Measurements from ENCODE around the gene SLC34A3.

Gene SLC34A3

GRCh38 chr9:137195525-137196220, 35.0 kb upstream of the SLC34A3 start:
- FAIRE-seq (no peak), DNase-seq (ENCODE audit: low spot score) (no peak)

GRCh38 chr9:137198051-137198901, 32.4 kb upstream of the SLC34A3 start:
- DNase-seq (ENCODE audit: low spot score) (no peak), FAIRE-seq (no peak)

- FAIRE-seq (peak; percentile 5), DNase-seq (ENCODE audit: low spot score) (no peak)
These were observed 31.8 kb upstream of the SLC34A3 start for GRCh38 chr9:137198902-137199283.

GRCh38 chr9:137199411-137200121, 31.1 kb upstream of the SLC34A3 start:
- DNase-seq (ENCODE audit: low spot score) (no peak), FAIRE-seq (no peak)

GRCh38 chr9:137200311-137201204, 30.1 kb upstream of the SLC34A3 start, which contains the start of gene TPRN:
TPRN (minus strand) TSS chr9:137200741; CDS start chr9:137200711, 30 bp downstream.
- FAIRE-seq (peak; percentile 92), DNase-seq (ENCODE audit: low spot score) (peak; percentile 100)

DNA sequence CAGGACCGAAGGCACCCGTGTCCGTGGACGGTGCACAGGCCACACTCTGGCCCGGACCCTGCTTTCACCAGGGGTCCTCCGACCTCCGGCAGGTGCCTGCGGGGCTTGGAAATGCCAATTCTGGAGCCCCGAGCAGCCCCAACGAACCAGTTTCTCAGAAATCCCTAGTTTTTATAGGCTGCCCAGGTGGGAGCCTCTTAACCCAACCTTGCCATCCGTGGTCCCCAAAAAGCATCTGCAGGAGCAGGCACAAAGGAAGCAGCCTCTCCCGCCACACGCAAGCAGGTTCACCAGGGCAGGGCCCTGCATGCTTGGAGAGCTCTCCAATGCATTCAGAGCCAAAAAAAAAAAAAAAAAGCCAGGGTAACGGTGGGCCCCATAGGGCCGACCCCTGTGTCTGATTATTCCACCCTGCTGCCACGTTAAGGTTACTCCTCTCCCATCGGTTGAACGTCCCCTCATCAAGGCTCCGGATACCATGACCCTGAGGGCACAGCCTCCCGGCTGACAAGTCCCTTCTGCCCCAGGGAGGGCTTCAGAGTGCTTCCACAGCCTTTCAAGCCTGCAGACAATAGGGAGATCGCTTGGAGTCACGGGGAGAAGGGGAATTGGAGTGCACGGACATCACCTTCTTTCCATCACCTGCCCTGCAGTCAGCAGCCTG, 29.4 kb upstream of the SLC34A3 start:
- DNase-seq (ENCODE audit: low spot score) (no peak), FAIRE-seq (no peak)

DNA sequence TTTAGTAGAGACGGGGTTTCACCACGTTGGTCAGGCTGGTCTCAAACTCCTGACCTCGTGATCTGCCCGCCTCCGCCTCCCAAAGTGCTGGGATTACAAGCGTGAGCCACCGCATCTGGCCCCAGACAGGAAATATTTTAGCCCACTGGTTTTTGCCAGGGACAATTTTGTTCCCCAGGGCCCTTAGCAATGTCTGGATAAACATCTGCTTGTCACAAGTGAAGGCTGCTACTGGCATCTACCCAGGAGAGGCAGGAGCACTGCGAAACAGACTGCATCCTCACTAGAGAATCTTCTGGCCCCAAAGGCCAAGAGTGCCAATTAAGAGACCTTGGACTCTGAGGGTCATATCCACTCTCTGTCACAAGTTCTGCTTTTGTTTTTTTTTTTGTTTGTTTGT, 27.7 kb upstream of the SLC34A3 start:
- FAIRE-seq (no peak), DNase-seq (ENCODE audit: low spot score) (no peak)

DNA sequence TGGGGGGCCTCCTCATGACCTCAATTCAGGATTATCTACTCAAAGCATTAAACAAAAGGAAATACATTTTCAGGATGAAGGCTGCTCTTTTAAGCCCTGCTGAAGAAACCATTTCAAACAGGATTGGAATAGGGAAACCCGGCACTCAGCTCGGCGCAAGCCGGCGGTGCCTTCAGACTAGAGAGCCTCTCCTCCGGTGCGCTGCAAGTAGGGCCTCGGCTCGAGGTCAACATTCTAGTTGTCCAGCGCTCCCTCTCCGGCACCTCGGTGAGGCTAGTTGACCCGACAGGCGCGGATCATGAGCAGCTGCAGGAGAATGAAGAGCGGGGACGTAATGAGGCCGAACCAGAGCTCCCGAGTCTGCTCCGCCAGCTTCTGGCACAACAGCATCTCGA, 26.0 kb upstream of the SLC34A3 start:
- FAIRE-seq (no peak), DNase-seq (ENCODE audit: low spot score) (no peak)

DNA sequence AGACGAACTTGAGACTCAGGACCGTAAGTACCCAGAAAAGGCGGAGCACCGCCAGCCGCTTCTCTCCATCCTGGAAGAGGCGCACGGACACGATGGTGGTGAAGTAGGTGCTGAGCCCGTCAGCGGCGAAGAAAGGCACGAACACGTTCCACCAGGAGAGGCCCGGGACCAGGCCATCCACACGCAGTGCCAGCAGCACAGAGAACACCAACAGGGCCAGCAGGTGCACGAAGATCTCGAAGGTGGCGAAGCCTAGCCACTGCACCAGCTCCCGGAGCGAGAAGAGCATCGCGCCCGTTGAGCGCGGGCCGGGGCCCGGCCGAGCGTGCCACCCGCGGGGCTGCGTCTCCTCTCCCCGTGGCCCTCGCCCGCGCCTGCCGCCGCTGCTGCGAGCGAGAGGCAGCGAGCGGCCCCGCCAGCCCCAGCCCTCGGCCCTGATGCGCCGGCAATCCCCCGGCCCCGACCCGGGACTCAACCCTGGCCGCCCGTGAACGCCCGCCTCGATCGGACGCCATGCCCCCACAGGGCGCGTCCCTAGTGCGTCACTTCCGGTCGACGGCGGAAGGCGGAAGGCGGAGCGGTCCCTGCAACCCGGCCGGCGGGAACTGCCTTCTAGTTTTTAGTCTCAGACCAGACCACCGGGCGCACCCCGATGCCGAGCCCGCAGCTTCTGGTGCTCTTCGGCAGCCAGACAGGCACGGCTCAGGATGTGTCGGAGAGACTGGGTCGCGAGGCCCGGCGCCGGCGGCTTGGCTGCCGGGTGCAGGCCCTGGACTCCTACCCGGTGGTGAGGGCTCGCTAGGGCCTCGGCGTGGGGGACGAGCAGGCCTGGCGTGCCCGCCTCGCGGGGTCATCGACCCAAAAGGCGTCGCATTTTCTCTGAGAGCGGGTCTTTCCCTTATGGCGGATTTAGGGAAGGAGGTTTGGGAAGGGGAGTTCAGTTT, 25.3 kb upstream of the SLC34A3 start, which contains the start of the genes NDOR1 and TMEM203:
TSS of gene NDOR1 (plus strand) at position 575 of the 944 bp plus-strand sequence. CDS start at position 653, 78 bp downstream.
TSS of gene TMEM203 (minus strand) at position 523 of the 944 bp plus-strand sequence. CDS start at position 289, 234 bp downstream.
- peak; percentile 37 for FAIRE-seq
- peak; percentile 92 for DNase-seq (ENCODE audit: low spot score)

- FAIRE-seq (no peak), DNase-seq (ENCODE audit: low spot score) (no peak)
These were observed 24.1 kb upstream of the SLC34A3 start for GRCh38 chr9:137206602-137207001.

DNA sequence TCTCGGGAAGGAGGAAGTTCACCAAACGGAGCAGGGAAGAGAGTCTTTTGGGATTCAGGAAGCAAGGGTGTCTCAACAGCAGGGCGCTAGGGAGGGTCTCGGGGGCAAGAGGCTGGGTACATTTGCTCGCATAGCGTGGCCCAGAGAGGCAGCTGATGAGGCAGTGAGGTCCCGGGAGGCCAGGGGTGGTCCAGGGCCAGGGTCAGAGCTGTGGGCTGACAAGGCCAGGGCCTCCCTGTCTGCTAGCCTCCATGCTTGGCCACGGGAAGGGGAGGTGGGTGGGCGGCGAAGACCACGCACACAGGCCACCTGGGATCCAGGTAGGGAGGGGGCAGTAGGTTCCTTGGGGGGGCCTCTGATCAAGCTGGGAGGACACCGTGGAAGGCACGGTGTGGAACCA, 19.2 kb upstream of the SLC34A3 start:
- no peak for FAIRE-seq
- no peak for DNase-seq (ENCODE audit: low spot score)

DNA sequence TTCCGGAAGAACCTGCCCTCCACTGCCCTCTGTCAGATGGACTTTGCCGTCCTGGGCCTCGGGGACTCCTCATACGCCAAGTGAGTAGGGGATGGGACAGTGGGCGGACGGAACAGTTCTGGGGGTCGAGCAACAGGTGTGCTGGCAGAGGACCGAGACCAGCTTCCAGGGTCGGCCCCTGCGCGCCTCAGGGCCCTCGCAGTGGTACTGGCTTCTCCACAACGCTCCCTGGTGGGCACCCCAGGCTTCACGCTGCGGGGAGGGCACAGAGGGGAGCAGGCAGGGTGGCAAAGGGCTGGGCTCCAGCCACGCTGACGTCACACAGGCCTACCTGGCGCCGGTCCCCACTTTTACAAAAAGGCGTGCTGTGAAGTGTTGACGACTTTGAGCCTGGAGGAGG, 18.2 kb upstream of the SLC34A3 start:
- DNase-seq (ENCODE audit: low spot score), result no peak
- no peak for FAIRE-seq

DNA sequence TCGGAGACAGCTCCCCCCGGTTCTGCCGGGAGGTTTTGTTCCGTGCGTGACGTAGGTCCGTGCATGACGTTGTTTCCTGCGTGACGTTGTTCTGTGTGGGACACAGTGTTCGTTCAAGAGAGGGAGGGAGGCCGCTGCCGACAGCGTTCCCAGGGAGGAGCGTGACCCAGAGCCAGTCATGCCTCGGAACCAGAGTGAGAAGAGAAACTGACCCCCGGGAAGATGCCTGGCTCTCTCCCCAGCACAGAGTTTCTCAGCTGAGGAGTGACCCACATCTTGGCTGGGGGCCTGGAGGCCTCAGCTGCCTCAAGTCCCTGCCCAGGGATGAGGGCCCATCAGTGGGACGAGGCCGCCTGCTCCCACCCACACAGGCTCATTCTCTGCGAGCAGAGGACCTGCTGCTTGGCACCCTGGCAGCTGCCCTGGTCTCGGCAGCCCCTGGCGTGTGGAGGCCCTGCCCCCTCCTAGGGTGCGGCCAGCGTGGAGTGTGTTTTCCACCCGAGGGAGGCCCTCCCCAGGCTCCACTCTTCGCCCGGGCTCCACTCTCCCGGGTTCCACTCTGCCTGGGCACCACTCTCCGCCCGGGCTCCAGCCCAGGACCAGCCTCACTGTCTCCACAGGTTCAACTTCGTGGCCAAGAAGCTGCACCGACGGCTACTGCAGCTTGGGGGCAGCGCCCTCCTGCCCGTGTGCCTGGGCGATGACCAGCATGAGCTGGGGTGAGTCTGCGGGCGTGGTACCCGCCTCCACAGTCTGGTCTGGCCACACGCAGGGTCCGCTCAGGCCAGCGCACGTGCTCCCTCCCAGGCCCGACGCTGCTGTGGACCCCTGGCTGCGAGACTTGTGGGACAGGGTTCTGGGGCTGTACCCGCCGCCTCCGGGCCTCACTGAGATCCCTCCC, 17.3 kb upstream of the SLC34A3 start:
- DNase-seq (ENCODE audit: low spot score), result no peak

DNA sequence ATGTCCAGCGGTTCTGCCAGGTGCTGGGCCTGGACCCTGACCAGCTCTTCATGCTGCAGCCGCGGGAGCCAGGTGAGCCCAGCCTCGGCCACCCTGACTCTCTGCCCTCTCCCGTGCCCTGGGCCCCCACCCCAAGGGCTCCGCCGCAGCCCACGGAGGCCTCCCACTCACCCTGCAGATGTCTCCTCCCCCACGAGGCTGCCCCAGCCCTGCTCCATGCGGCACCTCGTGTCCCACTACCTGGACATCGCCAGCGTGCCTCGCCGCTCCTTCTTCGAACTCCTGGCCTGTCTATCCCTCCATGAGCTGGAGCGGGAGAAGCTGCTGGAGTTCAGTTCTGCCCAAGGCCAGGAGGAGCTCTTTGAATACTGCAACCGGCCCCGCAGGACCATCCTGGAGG, 16.1 kb upstream of the SLC34A3 start:
- no peak for FAIRE-seq
- DNase-seq (ENCODE audit: low spot score), result no peak

More for the DNA sequence above, 17.3 kb upstream of the SLC34A3 start:
- no peak for FAIRE-seq

GRCh38 chr9:137215196-137215986, 15.3 kb upstream of the SLC34A3 start:
- FAIRE-seq, result no peak

GRCh38 chr9:137216188-137216965, 14.3 kb upstream of the SLC34A3 start:
- FAIRE-seq (no peak), DNase-seq (ENCODE audit: low spot score) (no peak)

More at GRCh38 chr9:137215196-137215986, 15.3 kb upstream of the SLC34A3 start:
- no peak for DNase-seq (ENCODE audit: low spot score)

Data from urothelium cell line (cell line).